Heart right ventricle (tissue), 16 donors: Measurements from ENCODE around the gene BEND7. TPM values are rescaled to one million over a fixed set of nuclear protein-coding genes. Genes with fewer than 3 reads are reported as not detected.

Experiments
- ATAC-seq, 8 donors: fragments of 200-7000 bp; cut with Tn5 transposase; one replicate each; pipeline ENCODE4 v1.9.1; 2020; ENCODE audit warnings: mild to moderate bottlenecking in 8 of 8, moderate library complexity in 8 of 8, moderate number of reproducible peaks in 1 of 8
- DNase-seq, 2 donors: peaks; one replicate each; pipeline ENCODE4 v3.0.0-alpha.2; 2020
- H3K27ac ChIP-seq, 10 donors: fragments of 200-600 bp; sonication (generic) in 2 of 10; one replicate each; pipeline versions ENCODE4 v1.5.0 to v1.8.0; 2020 to 2022; ENCODE audit warnings: mild to moderate bottlenecking in 3 of 10
- H3K27me3 ChIP-seq, 7 donors: fragments of 200-600 bp; one replicate each; pipeline ENCODE4 v1.8.0; 2021 to 2022; ENCODE audit warnings: mild to moderate bottlenecking in 2 of 7
- H3K36me3 ChIP-seq, 9 donors: fragments of 200-600 bp; sonication (generic) in 1 of 9; one replicate each; pipeline versions ENCODE4 v1.5.0 to v1.8.0; 2020 to 2022; ENCODE audit warnings: mild to moderate bottlenecking in 2 of 9
- H3K4me1 ChIP-seq, 9 donors: fragments of 200-600 bp; sonication (generic) in 1 of 9; one replicate each; pipeline versions ENCODE4 v1.5.0 to v1.8.0; 2020 to 2022; ENCODE audit warnings: mild to moderate bottlenecking in 4 of 9
- H3K4me3 ChIP-seq, 10 donors: fragments of 200-600 bp; sonication (generic) in 2 of 10; one replicate each; pipeline versions ENCODE4 v1.5.0 to v1.8.0; 2020 to 2022; ENCODE audit warnings: mild to moderate bottlenecking in 7 of 10, moderate library complexity in 2 of 10
- H3K9me3 ChIP-seq, 11 donors: fragments of 200-600 bp in 10 of 11; sonication (generic) in 2 of 11; one replicate each; pipeline versions ENCODE4 v1.5.0 to v1.8.0; 2013 to 2022; ENCODE audit warnings: mild to moderate bottlenecking in 2 of 11, control low read depth in 1 of 11, moderate library complexity in 1 of 11
- WGBS, 2 donors: extraction: QIAGEN DNeasy Blood & Tissue Kit; methylation state at CpG; one replicate each; pipeline ENCODE4 v1.1.7; 2013; ENCODE audit warnings: inconsistent platforms in 1 of 2; 5-methylcytosine and 5-hydroxymethylcytosine counted together
- intact Hi-C, 10 donors: fragments of 100-400 bp; cut with DNase I; formaldehyde crosslinking; loops; one replicate each; pipeline versions ENCODE4 v1.11.1 to v1.14.2; 2022
- polyA plus RNA-seq, 2 donors: library from polyadenylated mRNA; stranded (reverse); fragments of 200-250 nt; gene quantifications; one replicate each; pipeline ENCODE4 v1.2.3, GENCODE V29; 2013
- total RNA-seq, 10 donors: library from RNA; stranded (reverse); fragmentation: NEBNext Ultra II Directional in 3 of 10; extraction: Animal tissue kit (Norgen Biotek cat#: 25700) in 3 of 10; gene quantifications; one replicate each; pipeline versions ENCODE4 v1.2.1 to v1.2.4, GENCODE V29; 2021 to 2023
- TF ChIP-seq, protein P1 (sequence below), 9 donors: fragments of 200-600 bp; sonication (generic) in 2 of 9; IDR thresholded peaks; one replicate each; pipeline versions ENCODE4 v1.5.0 to v1.8.0; 2021 to 2022; ENCODE audit warnings: antibody characterized with exemption in 9 of 9, mild to moderate bottlenecking in 5 of 9, moderate library complexity in 1 of 9
- donor health status: Arrhythmogenic right ventricular cardiomyopathy.
- donor health status: ischemic (EF 13 %, LVEDD 7.1; RV severe dilation, severe dysfunction).
- donor health status: healthy with polysubstance abuse.
- donor health status: DM: no; HTN: yes; CAD: no.
- donor health status: DM: no; HTN: no; CAD: no.
- donor health status: ischemic (EF 25% LVEDD 6.9; RV normal size, moderate dysfunction).
- donor health status: ischemic (EF 25% LVEDD 5.7; RV mildly dilated, moderate dysfunction).
- donor health status: healthy.
- donor health status: DM: yes; HTN: yes; CAD: no.
- donor health status: Ischemic cardiomyopathy.
- donor health status: ischemic (EF 35%, LVEDD 5.7; RV mildly dilated, moderate dysfunction).
- donor health status: nonischemic (EF 11% LVEDD 7.7; RV severe dilation, severe dysfunction).
- donor health status: DM: yes; HTN: yes; CAD: no.
- donor health status: PGD.
- donor health status: ischemic (EF 29% LVEDD 5.4; RV normal size, mild dysfunction).
- donor health status: nonischemic (EF 23%, LVEDD 6.1; RV moderate dilation, normal function).

The BEND7 gene
- total and polyA plus RNA-seq, 12 donors: 6.4 to 21.0 (median 12.5) TPM

DNA sequence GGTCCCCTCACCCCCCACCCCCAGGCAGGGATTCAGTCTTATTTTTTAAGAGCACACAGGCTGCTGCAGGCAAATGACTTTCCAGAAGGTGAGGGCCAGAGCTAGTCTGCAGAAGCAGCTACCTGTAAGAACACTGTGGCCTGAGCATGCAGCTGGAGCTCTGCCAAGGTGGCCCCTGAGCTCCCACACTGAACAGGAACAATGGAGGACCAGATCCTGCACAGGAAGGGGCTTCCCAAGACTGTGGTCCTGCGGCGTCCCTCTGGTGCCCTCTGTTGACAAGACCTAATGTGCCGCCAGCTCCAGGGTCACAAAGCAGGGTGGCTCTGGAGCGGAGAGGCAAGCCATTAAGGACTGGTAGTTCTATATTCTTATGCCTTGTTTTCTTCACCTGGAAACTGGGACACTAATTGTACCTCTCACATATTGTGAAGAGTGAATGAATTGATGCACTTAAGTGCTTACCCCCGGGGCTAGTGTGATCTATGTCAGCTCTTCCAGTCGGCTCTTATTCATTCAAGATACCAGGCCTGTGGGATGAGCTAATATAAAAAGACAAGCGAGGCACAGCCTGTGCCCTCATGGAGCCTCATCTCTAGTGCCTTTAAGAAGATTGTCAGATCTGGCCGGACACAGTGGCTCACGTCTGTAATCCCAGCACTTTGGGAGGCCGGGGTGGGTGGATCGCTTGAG is 8.0 kb upstream of the BEND7 start:
- WGBS, 2 donors: 57 to 62% methylated on average over 11 of the region's 11 CpGs
- Histone ChIP-seq H3K27ac (no peak overlapping the region), H3K27me3 (peaks cover 0 to 30% (median 19%) of the 10 kb centered on the region in 7 donors), H3K4me3 (no peak overlapping the region), H3K4me1 (peaks cover 0 to 3% (median 0%) of the 10 kb centered on the region in 9 donors), H3K36me3 (no peaks in the 10 kb centered on the region), H3K9me3 (no peaks in the 10 kb centered on the region)
- DNase-seq: peak; percentile 43 to 46
- intact Hi-C loops: loop anchor here in 7 of 10 donors (2.0 to 10.0 kb wide), 3 partner anchors 162 to 165 kb away; no protein-coding TSS in a partner anchor
- TF ChIP-seq, protein P1, sequence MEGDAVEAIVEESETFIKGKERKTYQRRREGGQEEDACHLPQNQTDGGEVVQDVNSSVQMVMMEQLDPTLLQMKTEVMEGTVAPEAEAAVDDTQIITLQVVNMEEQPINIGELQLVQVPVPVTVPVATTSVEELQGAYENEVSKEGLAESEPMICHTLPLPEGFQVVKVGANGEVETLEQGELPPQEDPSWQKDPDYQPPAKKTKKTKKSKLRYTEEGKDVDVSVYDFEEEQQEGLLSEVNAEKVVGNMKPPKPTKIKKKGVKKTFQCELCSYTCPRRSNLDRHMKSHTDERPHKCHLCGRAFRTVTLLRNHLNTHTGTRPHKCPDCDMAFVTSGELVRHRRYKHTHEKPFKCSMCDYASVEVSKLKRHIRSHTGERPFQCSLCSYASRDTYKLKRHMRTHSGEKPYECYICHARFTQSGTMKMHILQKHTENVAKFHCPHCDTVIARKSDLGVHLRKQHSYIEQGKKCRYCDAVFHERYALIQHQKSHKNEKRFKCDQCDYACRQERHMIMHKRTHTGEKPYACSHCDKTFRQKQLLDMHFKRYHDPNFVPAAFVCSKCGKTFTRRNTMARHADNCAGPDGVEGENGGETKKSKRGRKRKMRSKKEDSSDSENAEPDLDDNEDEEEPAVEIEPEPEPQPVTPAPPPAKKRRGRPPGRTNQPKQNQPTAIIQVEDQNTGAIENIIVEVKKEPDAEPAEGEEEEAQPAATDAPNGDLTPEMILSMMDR (IDR thresholded peaks at IDR 0.05): peak; percentile 40 to 70 (median 62)
- ATAC-seq: peak; percentile 58 to 83 (median 75)

DNA sequence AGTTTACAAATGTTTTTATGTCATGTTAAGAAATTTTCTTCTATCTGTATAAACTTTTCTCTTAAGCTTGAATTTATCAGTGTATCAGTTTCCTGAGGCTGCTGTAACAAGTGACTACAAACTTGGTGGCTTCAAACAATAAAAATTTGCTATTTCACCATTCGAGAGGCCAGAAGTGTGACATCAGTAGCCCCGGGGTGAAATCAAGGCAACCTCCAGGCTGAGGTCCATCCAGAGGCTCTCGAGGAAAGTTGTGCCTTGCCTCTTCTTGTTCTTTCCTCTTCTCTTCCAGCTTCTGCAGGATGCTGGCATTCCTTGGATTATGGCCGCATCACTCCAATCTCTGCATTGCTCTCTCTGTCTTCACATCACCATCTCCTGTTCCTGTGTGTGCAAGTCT is 6.5 kb upstream of the BEND7 start:
- intact Hi-C loops: loop anchor here in 5 of 10 donors (5.0 to 10.0 kb wide), 2 partner anchors 161 to 163 kb away; no protein-coding TSS in a partner anchor
- peaks cover 0 to 3% (median 0%) of the 10 kb centered on the region in 9 donors for H3K4me1 ChIP-seq
- ATAC-seq: no peak

DNA sequence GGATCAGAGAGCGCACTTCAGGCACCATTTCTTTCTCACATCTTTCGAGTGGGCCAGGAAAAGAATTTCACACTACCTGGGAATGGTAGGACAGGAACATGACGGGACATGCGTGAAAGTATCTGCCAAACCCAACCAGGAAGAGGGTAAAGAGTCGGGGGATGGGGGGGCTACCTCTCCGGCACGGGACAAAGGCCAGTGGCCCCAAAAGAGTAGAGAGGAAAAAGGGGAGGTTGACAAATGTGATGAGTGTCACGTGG is 830 bp upstream of the BEND7 start:
- intact Hi-C loops: loop anchor here in 4 of 10 donors (5.0 to 10.0 kb wide), 3 partner anchors 155 to 367 kb away; partner anchors contain the start of gene MCM10 (in 1 of the 4)
- ATAC-seq (no peak), DNase-seq (no peak)
- H3K27ac ChIP-seq: peak overlapping the region in 5 of 10 donors; percentile 31 to 75 (median 62)
- H3K27me3 ChIP-seq: peaks cover 0 to 59% (median 0%) of the 10 kb centered on the region in 7 donors
- TF ChIP-seq, protein P1 (IDR thresholded peaks at IDR 0.05): no peak
- 42 to 44% methylated on average over 8 of the region's 8 CpGs for WGBS, 2 donors
- H3K9me3 ChIP-seq: no peaks in the 10 kb centered on the region
- H3K4me1 ChIP-seq: peaks cover 0 to 31% (median 18%) of the 10 kb centered on the region in 9 donors
- H3K4me3 ChIP-seq: peak overlapping the region in 8 of 10 donors; percentile 43 to 66 (median 54)
- H3K36me3 ChIP-seq: peaks cover 0 to 12% (median 0%) of the 10 kb centered on the region in 9 donors

More for the DNA sequence above, 6.5 kb upstream of the BEND7 start:
- H3K36me3 ChIP-seq: no peaks in the 10 kb centered on the region
- peaks cover 0 to 18% (median 13%) of the 10 kb centered on the region in 7 donors for H3K27me3 ChIP-seq
- WGBS, 2 donors: 88 to 96% methylated on average over 4 of the region's 4 CpGs
- no peak overlapping the region for H3K4me3 ChIP-seq
- TF ChIP-seq, protein P1 (IDR thresholded peaks at IDR 0.05): no peak
- no peaks in the 10 kb centered on the region for H3K9me3 ChIP-seq
- no peak for DNase-seq
- H3K27ac ChIP-seq: no peak overlapping the region

- 1% methylated on average over 83 to 104 of the region's 104 CpGs for WGBS, 2 donors
- TF ChIP-seq, protein P1 (IDR thresholded peaks at IDR 0.05): no peak
- DNase-seq: peak in 1 of 2 donors; percentile 23
Observed at GRCh38 chr10:13528123-13528874, 515 bp downstream of the BEND7 start.

More at GRCh38 chr10:13528123-13528874, 515 bp downstream of the BEND7 start:
- Histone ChIP-seq H3K4me1 (peaks cover 0 to 31% (median 18%) of the 10 kb centered on the region in 9 donors), H3K36me3 (peaks cover 0 to 14% (median 0%) of the 10 kb centered on the region in 9 donors), H3K27me3 (peaks cover 0 to 62% (median 0%) of the 10 kb centered on the region in 7 donors), H3K9me3 (no peaks in the 10 kb centered on the region), H3K4me3 (peak overlapping the region; percentile 44 to 89 (median 70)), H3K27ac (peak overlapping the region; percentile 5 to 88 (median 68))
- peak in 6 of 8 donors; percentile 15 to 46 (median 32) for ATAC-seq
- intact Hi-C loops: loop anchor here in 4 of 10 donors (5.0 to 10.0 kb wide), 3 partner anchors 153 to 366 kb away; partner anchors contain the start of gene MCM10 (in 1 of the 4)
